SK-N-SH treated with all-trans-retinoic acid at 6 μM for 48 hours (cell line): ENCODE measurements around the gene SPESP1.

Source experiments
- ATAC-seq: fragments of 200-7000 bp; cut with Tn5 transposase; 3 replicates; pipeline ENCODE4 v1.9.1; 2020; ENCODE audit warnings: mild to moderate bottlenecking, moderate library complexity
- ARNTL ChIP-seq: fragments of 450-650 bp; formaldehyde crosslinking; IDR thresholded peaks from 2 replicates; pipeline ENCODE4 v1.5.0; 2020; ENCODE audit warnings: low read depth, mild to moderate bottlenecking, moderate library complexity, borderline replicate concordance
- BACH2 ChIP-seq: fragments of 250-450 bp; sonication (Bioruptor Pico); IDR thresholded peaks from 2 replicates; pipeline ENCODE4 v1.9.0; 2021; ENCODE audit warnings: mild to moderate bottlenecking, borderline replicate concordance
- CREB5 ChIP-seq: fragments of 250-450 bp; sonication (Bioruptor Pico); IDR thresholded peaks from 2 replicates; pipeline ENCODE4 v1.5.1; 2020; ENCODE audit warnings: low read depth, mild to moderate bottlenecking, moderate library complexity
- CSDC2 ChIP-seq: fragments of 250-450 bp; sonication (Bioruptor Pico); IDR thresholded peaks from 2 replicates; pipeline ENCODE4 v1.5.0; 2020; ENCODE audit warnings: mild to moderate bottlenecking, moderate library complexity
- CSRNP3 ChIP-seq: fragments of 250-450 bp; sonication (Bioruptor Pico); IDR thresholded peaks from 2 replicates; pipeline ENCODE4 v1.5.1; 2021; ENCODE audit warnings: mild to moderate bottlenecking, moderate library complexity
- GLIS3 ChIP-seq: fragments of 250-450 bp; sonication (Bioruptor Pico); IDR thresholded peaks from 2 replicates; pipeline ENCODE4 v1.5.0; 2020; ENCODE audit warnings: mild to moderate bottlenecking, moderate library complexity
- ISL1 ChIP-seq: fragments of 250-450 bp; sonication (Bioruptor Pico); IDR thresholded peaks from 2 replicates; pipeline ENCODE4 v2.1.2; 2022; ENCODE audit warnings: mild to moderate bottlenecking, moderate library complexity
- OSR1 ChIP-seq: fragments of 250-450 bp; sonication (Bioruptor Pico); IDR thresholded peaks from 2 replicates; pipeline ENCODE4 v1.8.0; 2022; ENCODE audit warnings: moderate library complexity, mild to moderate bottlenecking, inconsistent platforms
- PATZ1 ChIP-seq: fragments of 250-450 bp; sonication (Bioruptor Pico); IDR thresholded peaks from 2 replicates; pipeline ENCODE4 v1.8.0; 2020; ENCODE audit warnings: mild to moderate bottlenecking, moderate library complexity, borderline replicate concordance
- POU6F1 ChIP-seq: fragments of 250-450 bp; sonication (Bioruptor Pico); IDR thresholded peaks from 2 replicates; pipeline ENCODE4 v1.8.0; 2021; ENCODE audit warnings: low read depth, mild to moderate bottlenecking, moderate library complexity, borderline replicate concordance
- PPARA ChIP-seq: fragments of 250-450 bp; sonication (Bioruptor Pico); IDR thresholded peaks from 2 replicates; pipeline ENCODE4 v1.5.0; 2020; ENCODE audit warnings: mild to moderate bottlenecking, borderline replicate concordance
- RARB ChIP-seq: fragments of 250-450 bp; sonication (Bioruptor Pico); IDR thresholded peaks from 2 replicates; pipeline ENCODE4 v1.8.0; 2021; ENCODE audit warnings: mild to moderate bottlenecking, moderate library complexity
- TCF4 ChIP-seq: fragments of 250-450 bp; sonication (Bioruptor Pico); IDR thresholded peaks from 2 replicates; pipeline ENCODE4 v1.8.0; 2021; ENCODE audit warnings: mild to moderate bottlenecking, moderate library complexity, borderline replicate concordance
- TOX ChIP-seq: fragments of 250-450 bp; sonication (Bioruptor Pico); IDR thresholded peaks from 2 replicates; pipeline ENCODE4 v1.8.0; 2021; ENCODE audit warnings: mild to moderate bottlenecking, moderate library complexity, borderline replicate concordance
- TSHZ2 ChIP-seq: fragments of 250-450 bp; sonication (Bioruptor Pico); IDR thresholded peaks from 2 replicates; pipeline ENCODE4 v1.5.0; 2020; ENCODE audit warnings: mild to moderate bottlenecking, moderate library complexity
- ZC3H10 ChIP-seq: fragments of 250-450 bp; sonication (Bioruptor Pico); IDR thresholded peaks from 2 replicates; pipeline ENCODE4 v1.5.1; 2021; ENCODE audit warnings: mild to moderate bottlenecking, moderate library complexity
- ZFP3 ChIP-seq: fragments of 250-450 bp; sonication (Bioruptor Pico); IDR thresholded peaks from 2 replicates; pipeline ENCODE4 v1.5.0; 2020; ENCODE audit warnings: mild to moderate bottlenecking, moderate library complexity
- ZFP30 ChIP-seq: fragments of 450-650 bp; formaldehyde crosslinking; IDR thresholded peaks from 2 replicates; pipeline ENCODE4 v1.5.0; 2022; ENCODE audit warnings: mild to moderate bottlenecking, moderate library complexity
- ZNF70 ChIP-seq: fragments of 450-650 bp; formaldehyde crosslinking; IDR thresholded peaks from 2 replicates; pipeline ENCODE4 v1.5.0; 2020; ENCODE audit warnings: mild to moderate bottlenecking, moderate library complexity
- ZNF8 ChIP-seq: fragments of 450-650 bp; formaldehyde crosslinking; IDR thresholded peaks from 2 replicates; pipeline ENCODE4 v1.5.0; 2020; ENCODE audit warnings: mild to moderate bottlenecking, moderate library complexity

The SPESP1 gene

GRCh38 chr15:68930268-68931022, at the start of gene SPESP1:
SPESP1 (plus strand) TSS chr15:68930525; CDS start chr15:68930654, 129 bp downstream.
- no peak for ATAC-seq
- TF ChIP-seq CSRNP3 (CRISPR knock-in tag) (no peak), ZC3H10 (CRISPR knock-in tag) (no peak), ZNF70 (CRISPR knock-in tag) (no peak), TOX (no peak), ZFP3 (CRISPR knock-in tag) (no peak), BACH2 (no peak), ISL1 (CRISPR knock-in tag) (no peak), CSDC2 (CRISPR knock-in tag) (no peak), OSR1 (CRISPR knock-in tag) (no peak), ZNF8 (CRISPR knock-in tag) (no peak), TCF4 (no peak), TSHZ2 (CRISPR knock-in tag) (no peak), RARB (no peak), CREB5 (no peak)

GRCh38 chr15:68885070-68885469, 45.3 kb upstream of the SPESP1 start:
- no peak for ATAC-seq
- TF ChIP-seq ZC3H10 (CRISPR knock-in tag) (no peak), ISL1 (CRISPR knock-in tag) (0 out of 2 replicates have a peak, but pooled peaks have one; percentile 18)

GRCh38 chr15:68887120-68887519, 43.2 kb upstream of the SPESP1 start:
- ATAC-seq: no peak
- TF ChIP-seq GLIS3 (CRISPR knock-in tag) (no peak), POU6F1 (no peak)

- no peak for ATAC-seq
- TF ChIP-seq TOX: no peak
- no peak for TF ChIP-seq TSHZ2 (CRISPR knock-in tag)
- TF ChIP-seq POU6F1: no peak
- TF ChIP-seq OSR1 (CRISPR knock-in tag): no peak
- TF ChIP-seq ZNF8 (CRISPR knock-in tag): no peak
- no peak for TF ChIP-seq ISL1 (CRISPR knock-in tag)
- TF ChIP-seq ZFP3 (CRISPR knock-in tag): no peak
- TF ChIP-seq TCF4: no peak
- TF ChIP-seq GLIS3 (CRISPR knock-in tag): no peak
- no peak for TF ChIP-seq CREB5
- no peak for TF ChIP-seq ZFP30
- no peak for TF ChIP-seq ARNTL (CRISPR knock-in tag)
- TF ChIP-seq PPARA (CRISPR knock-in tag): no peak
- no peak for TF ChIP-seq PATZ1
These were observed 42.5 kb upstream of the SPESP1 start for GRCh38 chr15:68887819-68888218.
